H1 (cell line): ENCODE results near the gene SBF2.

Source experiments
- BRCA1 ChIP-seq: IDR thresholded peaks from 2 replicates; pipeline ENCODE4 v1.6.1; 2012; ENCODE audit warnings: low read depth, low read length, improper control_type of control experiment
- EP300 ChIP-seq, 2 experiments: IDR thresholded peaks; 1 replicate in 1 of 2; 2 replicates in 1 of 2; pipeline ENCODE4 v1.6.1; 2011 to 2012; ENCODE audit warnings: low read depth in 2 of 2, low read length in 2 of 2, mild to moderate bottlenecking in 2 of 2, borderline replicate concordance in 1 of 2, inconsistent platforms in 1 of 2, moderate library complexity in 1 of 2
- FOSL1 ChIP-seq: IDR thresholded peaks from 2 replicates; pipeline ENCODE4 v1.6.1; 2011; ENCODE audit warnings: mild to moderate bottlenecking, low read depth, low read length, moderate library complexity; ENCODE audit not compliant: insufficient read depth
- POLR2A ChIP-seq, 2 experiments: IDR thresholded peaks; 1 replicate in 1 of 2; 2 replicates in 1 of 2; pipeline ENCODE4 v1.6.1; 2011; ENCODE audit warnings: low read depth in 2 of 2, low read length in 2 of 2, mild to moderate bottlenecking in 2 of 2; ENCODE audit errors: control extremely low read depth in 1 of 2
- RAD21 ChIP-seq, 2 experiments: IDR thresholded peaks in 1 of 2; conservative IDR thresholded peaks in 1 of 2; 2 replicates each; pipeline ENCODE4 v1.6.1; 2011; ENCODE audit warnings: low read depth in 2 of 2, low read length in 2 of 2, improper control_type of control experiment in 1 of 2, inconsistent platforms in 1 of 2, mild to moderate bottlenecking in 1 of 2, moderate library complexity in 1 of 2
- SIN3A ChIP-seq, 2 experiments: IDR thresholded peaks in 1 of 2; conservative IDR thresholded peaks in 1 of 2; 2 replicates each; pipeline ENCODE4 v1.6.1; 2011 to 2012; ENCODE audit warnings: low read length in 2 of 2, improper control_type of control experiment in 1 of 2, low read depth in 1 of 2, mild to moderate bottlenecking in 1 of 2
- SP1 ChIP-seq: IDR thresholded peaks from 2 replicates; pipeline ENCODE4 v1.6.1; 2011; ENCODE audit warnings: low read depth, low read length
- TCF12 ChIP-seq: IDR thresholded peaks from 2 replicates; pipeline ENCODE4 v1.6.1; 2011; ENCODE audit warnings: low read depth, mild to moderate bottlenecking, low read length
- YY1 ChIP-seq: IDR thresholded peaks from 2 replicates; pipeline ENCODE4 v1.6.1; 2011; ENCODE audit warnings: low read depth, mild to moderate bottlenecking, low read length
- TF ChIP-seq, protein P1 (sequence below), 3 experiments: IDR thresholded peaks; 1 replicate in 2 of 3; 2 replicates in 1 of 3; pipeline versions ENCODE4 v1.5.1 to v1.6.1; 2011; ENCODE audit warnings: low read length in 3 of 3, mild to moderate bottlenecking in 3 of 3, inconsistent platforms in 2 of 3, low read depth in 1 of 3, moderate library complexity in 1 of 3; ENCODE audit not compliant: insufficient read depth in 1 of 3; ENCODE audit errors: control extremely low read depth in 1 of 3

DNA sequence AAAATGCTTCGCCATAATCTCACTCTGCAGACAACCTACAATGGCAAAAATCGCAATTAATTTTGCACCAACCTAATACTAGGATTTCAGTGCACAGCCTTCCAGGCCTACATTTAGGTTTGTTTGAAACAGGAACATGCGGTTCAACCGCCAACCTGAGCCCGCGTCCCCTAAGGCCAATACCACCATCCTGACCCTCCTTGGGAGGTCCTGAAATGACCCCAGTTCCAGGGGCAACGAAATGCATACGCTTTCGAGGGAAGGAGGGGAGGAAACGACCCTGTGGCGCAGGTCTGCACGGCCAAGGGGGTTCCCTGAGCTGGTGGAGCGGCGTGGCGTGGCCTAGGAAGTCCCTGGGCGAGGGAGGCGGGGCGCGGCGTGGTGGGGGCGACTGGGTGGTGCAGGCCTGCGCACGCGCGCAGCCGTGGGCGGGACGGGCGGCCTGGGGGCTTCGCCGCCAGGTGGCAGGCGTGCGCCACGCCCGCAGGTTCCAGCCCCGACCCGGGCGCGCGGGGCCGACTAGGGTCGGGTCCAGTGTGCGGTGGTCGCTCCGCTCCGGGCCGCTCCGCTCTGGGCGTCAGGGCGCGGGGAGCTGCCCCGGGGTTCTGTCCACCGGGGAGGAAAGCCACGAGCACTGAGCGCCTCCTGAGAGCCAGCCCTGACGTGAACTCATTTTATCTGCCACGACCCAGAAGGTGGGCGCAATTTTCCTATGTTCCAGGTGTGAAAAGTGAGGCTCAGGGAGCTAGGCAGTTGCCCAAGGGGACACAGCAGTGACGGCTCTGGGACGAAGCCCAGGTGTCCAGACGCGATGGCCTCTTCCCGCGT, 536.0 kb downstream of the SBF2 start:
- TF ChIP-seq POLR2A (IDR thresholded peaks at IDR 0.05; ENCODE audit: control extremely low read depth in 1 of 2, low read depth in 2 of 2, low read length in 2 of 2) (0 out of 3 replicates have a peak, but pooled peaks of 1 of the 2 experiments have one; percentile 27), TCF12 (no peak), FOSL1 (no peak), RAD21 (IDR thresholded peaks at IDR 0.05 in 1 of 2, conservative IDR thresholded peaks at IDR 0.05 in 1 of 2; ENCODE audit: low read depth in 2 of 2, low read length in 2 of 2) (peak; percentile 76 to 91), YY1 (no peak), EP300 (IDR thresholded peaks at IDR 0.05; ENCODE audit: borderline replicate concordance in 1 of 2, low read depth in 2 of 2, low read length in 2 of 2) (no peak), BRCA1 (no peak), SP1 (no peak), SIN3A (conservative IDR thresholded peaks at IDR 0.05 in 1 of 2, IDR thresholded peaks at IDR 0.05 in 1 of 2; ENCODE audit: low read depth in 1 of 2, low read length in 2 of 2) (no peak)
- TF ChIP-seq, protein P1, sequence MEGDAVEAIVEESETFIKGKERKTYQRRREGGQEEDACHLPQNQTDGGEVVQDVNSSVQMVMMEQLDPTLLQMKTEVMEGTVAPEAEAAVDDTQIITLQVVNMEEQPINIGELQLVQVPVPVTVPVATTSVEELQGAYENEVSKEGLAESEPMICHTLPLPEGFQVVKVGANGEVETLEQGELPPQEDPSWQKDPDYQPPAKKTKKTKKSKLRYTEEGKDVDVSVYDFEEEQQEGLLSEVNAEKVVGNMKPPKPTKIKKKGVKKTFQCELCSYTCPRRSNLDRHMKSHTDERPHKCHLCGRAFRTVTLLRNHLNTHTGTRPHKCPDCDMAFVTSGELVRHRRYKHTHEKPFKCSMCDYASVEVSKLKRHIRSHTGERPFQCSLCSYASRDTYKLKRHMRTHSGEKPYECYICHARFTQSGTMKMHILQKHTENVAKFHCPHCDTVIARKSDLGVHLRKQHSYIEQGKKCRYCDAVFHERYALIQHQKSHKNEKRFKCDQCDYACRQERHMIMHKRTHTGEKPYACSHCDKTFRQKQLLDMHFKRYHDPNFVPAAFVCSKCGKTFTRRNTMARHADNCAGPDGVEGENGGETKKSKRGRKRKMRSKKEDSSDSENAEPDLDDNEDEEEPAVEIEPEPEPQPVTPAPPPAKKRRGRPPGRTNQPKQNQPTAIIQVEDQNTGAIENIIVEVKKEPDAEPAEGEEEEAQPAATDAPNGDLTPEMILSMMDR (IDR thresholded peaks at IDR 0.05; ENCODE audit: control extremely low read depth in 1 of 3, insufficient read depth in 1 of 3, low read depth in 1 of 3, low read length in 3 of 3), result peak; percentile 84 to 93 (median 91)
